HepG2 (cell line): Measurements from ENCODE around the gene GRK5. TPM values are rescaled to one million over a fixed set of nuclear protein-coding genes. Genes with fewer than 3 reads are reported as not detected.

Experiments
- ATAC-seq: fragments of 200-7000 bp; cut with Tn5 transposase; 3 replicates; pipeline ENCODE4 v1.9.1; 2020; ENCODE audit warnings: mild to moderate bottlenecking, moderate library complexity
- BruUV-seq: library from RNA; stranded (reverse); fragments of 400-500 nt; replicated peaks from 2 replicates; lab custom pipeline; 2021; lab: Mats Ljungman, UMichigan
- CTCF ChIA-PET: fragments of 300-600 bp; formaldehyde crosslinking; extraction: SDS; loops from one replicate; lab custom pipeline; 2021; ENCODE audit warnings: low total read pairs, inconsistent platforms, low intra/inter-chr PET ratio; lab: Yijun Ruan, JAX
- POLR2A ChIA-PET: fragments of 350-600 bp; sonication (Branson Sonifier 250); formaldehyde crosslinking; loops from one replicate; lab custom pipeline; 2020; ENCODE audit warnings: antibody characterized with exemption, inconsistent platforms; lab: Yijun Ruan, JAX
- DNase-seq: peaks from one replicate; pipeline ENCODE4 v3.0.0-alpha.2; 2015; ENCODE audit warnings: low spot score
- FAIRE-seq: peaks from 3 replicates; lab custom pipeline; 2011; peaks lifted over from hg19 to GRCh38; lab: Jason Lieb, UNC
- H2AFZ ChIP-seq: one replicate; pipeline ENCODE4 v1.6.1; 2011; ENCODE audit warnings: low read length, inconsistent platforms
- H3K27ac ChIP-seq: fragments of 300-600 bp; 3 replicates; pipeline ENCODE4 v1.8.0; 2011; ENCODE audit warnings: mixed run types, mild to moderate bottlenecking, mixed read lengths, low read length, inconsistent platforms; ENCODE audit not compliant: insufficient read depth; ENCODE audit errors: extremely low read length
- H3K27me3 ChIP-seq, 2 experiments: fragments of 200-600 bp in 1 of 2; 2 replicates in 1 of 2; 3 replicates in 1 of 2; pipeline versions ENCODE4 v1.6.0 to v1.8.0; 2011; ENCODE audit warnings: low read length in 2 of 2, mild to moderate bottlenecking in 2 of 2, moderate library complexity in 2 of 2, inconsistent platforms in 1 of 2; ENCODE audit not compliant: insufficient read depth in 2 of 2, control insufficient read depth in 1 of 2
- H3K36me3 ChIP-seq, 2 experiments: fragments of 200-600 bp in 1 of 2; replicated peaks in 1 of 2; 2 replicates in 1 of 2; 3 replicates in 1 of 2; pipeline versions ENCODE4 v1.5.1 to v1.8.0; 2011; ENCODE audit warnings: low read length in 2 of 2, inconsistent platforms in 1 of 2; ENCODE audit not compliant: insufficient read depth in 2 of 2, control insufficient read depth in 1 of 2
- H3K4me1 ChIP-seq: 2 replicates; pipeline ENCODE4 v1.5.1; 2012; ENCODE audit warnings: low read length, inconsistent platforms; ENCODE audit not compliant: insufficient read depth
- H3K4me2 ChIP-seq: 2 replicates; pipeline ENCODE4 v1.6.0; 2011; ENCODE audit warnings: low read depth, low read length, inconsistent platforms
- H3K4me3 ChIP-seq, 3 experiments: fragments of 200-600 bp in 1 of 3; sonication (generic), shearing (Covaris generic) in 1 of 3; replicated peaks in 1 of 3; 2 replicates each; pipeline ENCODE4 v1.5.1; 2011 to 2016; ENCODE audit warnings: low read length in 3 of 3, inconsistent platforms in 2 of 3, low read depth in 2 of 3, mild to moderate bottlenecking in 2 of 3, control low read depth in 1 of 3, mixed read lengths in 1 of 3; ENCODE audit not compliant: insufficient read depth in 1 of 3
- H3K79me2 ChIP-seq: one replicate; pipeline ENCODE4 v1.6.1; 2011; ENCODE audit warnings: low read length, inconsistent platforms; ENCODE audit not compliant: insufficient read depth
- H3K9ac ChIP-seq: 2 replicates; pipeline ENCODE4 v1.6.0; 2011; ENCODE audit warnings: mild to moderate bottlenecking, low read depth, low read length, inconsistent platforms; ENCODE audit not compliant: insufficient read depth
- H3K9me3 ChIP-seq: 2 replicates; pipeline ENCODE4 v1.5.1; 2012; ENCODE audit warnings: mild to moderate bottlenecking, low read length
- H4K20me1 ChIP-seq: 2 replicates; pipeline ENCODE4 v1.6.0; 2011; ENCODE audit warnings: inconsistent platforms, mild to moderate bottlenecking, low read length, moderate library complexity; ENCODE audit not compliant: insufficient read depth
- ARID2 ChIP-seq: sonication (generic); formaldehyde crosslinking; IDR thresholded peaks from 2 replicates; pipeline ENCODE4 v1.8.1; 2022; ENCODE audit warnings: mild to moderate bottlenecking, missing genetic modification reagents, borderline replicate concordance
- ATAD3A ChIP-seq: sonication (generic); formaldehyde crosslinking; IDR thresholded peaks from 2 replicates; pipeline ENCODE4 v1.4.0; 2020; ENCODE audit warnings: missing genetic modification reagents
- KLF11 ChIP-seq: IDR thresholded peaks from 2 replicates; pipeline ENCODE4 v1.6.1; 2016; ENCODE audit warnings: missing compliant biosample characterization
- ZNF546 ChIP-seq: sonication (generic); formaldehyde crosslinking; conservative IDR thresholded peaks from 2 replicates; pipeline ENCODE4 v1.8.1; 2023; ENCODE audit warnings: mild to moderate bottlenecking, missing genetic modification reagents
- ZNF761 ChIP-seq: sonication (generic); formaldehyde crosslinking; conservative IDR thresholded peaks from 2 replicates; pipeline ENCODE4 v1.4.0; 2020; ENCODE audit warnings: mild to moderate bottlenecking, missing genetic modification reagents
- ZNF768 ChIP-seq: sonication (generic); formaldehyde crosslinking; IDR thresholded peaks from 2 replicates; pipeline ENCODE4 v1.4.0; 2020; ENCODE audit warnings: missing genetic modification reagents
- ZNF782 ChIP-seq: sonication (generic); formaldehyde crosslinking; IDR thresholded peaks from 2 replicates; pipeline ENCODE4 v1.4.0; 2020; ENCODE audit warnings: missing genetic modification reagents, mild to moderate bottlenecking, borderline replicate concordance
- WGBS: methylation state at CpG from one replicate; pipeline ENCODE4 v1.1.6; 2017; ENCODE audit warnings: low lambda C conversion rate; 5-methylcytosine and 5-hydroxymethylcytosine counted together
- in situ Hi-C: cut with HindIII; loops from 2 replicates; pipeline ENCODE4 v1.10.0; 2017; ENCODE audit warnings: low pct_unique_long_range_greater_than_20kb; ENCODE audit not compliant: extremely low pct_ligation_motif_present
- intact Hi-C: fragments of 100-400 bp; cut with micrococcal nuclease; formaldehyde crosslinking; loops from one replicate; pipeline ENCODE4 v1.10.0; 2022; ENCODE audit not compliant: unreplicated experiment
- polyA plus RNA-seq, 8 experiments: library from polyadenylated mRNA; depleted of rRNA in 3 of 8; stranded (reverse) in 7 of 8; unstranded in 1 of 8; fragments of >200 nt; fragmentation: Illumina TruSeq in 4 of 8; extraction: Trizol in 4 of 8; gene quantifications; 2 replicates each; pipeline versions ENCODE4 v1.2.1 to v1.2.3, GENCODE V29; 2011 to 2016; ENCODE audit warnings: low read depth in 4 of 8, missing spikeins in 1 of 8, mixed read lengths in 1 of 8; ENCODE audit not compliant: insufficient read depth in 1 of 8
- total RNA-seq, 5 experiments: library from RNA; depleted of rRNA; stranded (reverse); fragments of >200 nt; fragmentation: Illumina TruSeq; extraction: Trizol; gene quantifications; 2 replicates each; pipeline ENCODE4 v1.2.3, GENCODE V29; 2016; ENCODE audit warnings: low read depth in 1 of 5

GRK5 gene
- total and polyA plus RNA-seq, 2 of the 13 experiments (the other 11 are each of a cell fraction or from before 2014, with no cell fraction given) = 10.4 to 12.6 TPM

DNA sequence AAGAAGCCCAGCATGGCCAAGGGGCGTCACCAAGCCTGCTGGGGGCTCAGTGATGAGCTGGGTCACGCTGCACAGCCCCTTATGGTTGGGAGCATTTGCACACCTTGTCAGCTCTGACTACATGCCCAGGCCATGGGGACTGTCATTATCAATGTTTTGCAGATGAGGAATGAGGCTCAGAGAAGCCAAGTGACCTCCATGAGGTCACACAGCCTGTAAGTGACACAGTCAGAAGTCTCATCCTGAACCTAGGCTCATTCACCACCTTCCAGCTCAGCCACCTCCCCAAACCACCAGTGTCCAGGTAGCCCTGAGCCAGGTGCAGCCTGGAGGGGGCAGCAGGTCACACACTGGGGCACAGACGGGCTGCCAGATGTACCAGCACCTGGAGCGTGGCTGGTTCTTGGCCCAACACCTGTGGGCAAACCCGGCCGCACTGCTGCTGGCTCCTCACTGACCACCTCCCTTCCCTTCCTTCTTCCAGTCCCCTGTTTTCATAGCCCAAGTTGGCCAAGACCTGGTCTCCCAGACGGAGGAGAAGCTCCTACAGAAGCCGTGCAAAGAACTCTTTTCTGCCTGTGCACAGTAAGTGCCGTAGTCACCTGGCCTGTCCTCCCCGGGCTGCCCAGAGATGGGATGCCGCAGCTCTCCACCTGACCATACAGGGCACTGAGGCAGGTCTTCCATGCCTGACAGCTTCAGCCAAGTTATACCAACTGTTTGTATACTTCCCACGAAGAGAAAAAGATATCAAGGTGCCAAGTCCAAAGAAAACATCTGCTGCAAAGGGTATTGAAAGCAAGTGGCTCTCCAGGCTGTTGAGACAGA lies 215.5 kb downstream of the GRK5 start:
- Histone ChIP-seq H3K27ac (no peak overlapping the region), H3K36me3 (peaks cover 8 to 24% of the 10 kb centered on the region in 2 experiments; a peak in 3 of 5 replicates), H4K20me1 (no peaks in the 10 kb centered on the region), H3K9me3 (no peaks in the 10 kb centered on the region), H3K4me2 (no peak overlapping the region), H3K79me2 (no peaks in the 10 kb centered on the region), H2AFZ (no peak overlapping the region), H3K9ac (no peak overlapping the region), H3K4me3 (no peak overlapping the region), H3K27me3 (no peaks in the 10 kb centered on the region), H3K4me1 (no peaks in the 10 kb centered on the region)
- in situ Hi-C loops (no loop called here), intact Hi-C loops (no loop called here)
- DNase-seq (no peak), FAIRE-seq (no peak), ATAC-seq (no peak)
- no TSS peak for BruUV-seq
- ChIA-PET CTCF (no interaction called here), POLR2A (no interaction called here)
- TF ChIP-seq ZNF761 (CRISPR knock-in tag) = no peak
- peak; percentile 89 for TF ChIP-seq ZNF768 (CRISPR knock-in tag)
- no peak for TF ChIP-seq ZNF782 (CRISPR knock-in tag)
- no peak for TF ChIP-seq ZNF546 (CRISPR knock-in tag)
- no peak for TF ChIP-seq ATAD3A
- no peak for TF ChIP-seq ARID2 (CRISPR knock-in tag)
- WGBS = 91% methylated on average over 10 of the region's 12 CpGs

DNA sequence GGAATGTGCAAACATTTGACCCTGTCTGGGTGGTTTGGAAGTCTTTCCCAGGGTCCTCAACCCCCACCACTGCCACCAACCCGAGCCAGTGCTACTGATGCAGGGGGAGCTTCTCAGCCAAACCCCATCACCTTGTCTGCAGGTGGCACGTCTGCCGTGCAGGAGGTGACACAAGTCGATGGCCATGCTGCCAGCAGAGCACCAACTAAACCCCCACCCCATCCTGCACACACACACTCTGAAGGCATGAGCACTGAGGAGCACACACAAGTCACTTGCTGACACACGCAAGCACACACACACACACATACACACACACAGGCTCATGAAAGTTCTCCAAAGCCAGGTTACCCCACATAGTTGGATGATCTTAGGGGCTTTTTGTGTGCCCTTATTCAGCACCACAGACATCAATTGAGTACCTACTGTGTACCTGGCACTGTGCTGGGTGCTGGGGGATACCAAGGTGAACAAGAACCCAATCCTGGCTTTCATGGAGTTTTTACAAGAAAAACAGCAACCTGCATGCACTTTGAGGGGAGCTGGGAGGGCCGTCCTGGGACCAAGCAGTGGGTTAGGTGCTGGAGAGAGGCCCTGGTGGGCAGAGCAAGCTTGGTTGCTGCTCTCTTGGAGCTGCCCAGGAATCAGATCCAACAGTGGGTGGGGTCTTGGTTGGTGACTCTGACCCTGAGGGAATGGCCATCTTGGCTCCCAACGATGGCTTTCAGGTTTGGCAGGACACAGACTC lies 216.3 kb downstream of the GRK5 start:
- no peak overlapping the region for H3K27ac ChIP-seq
- DNase-seq (no peak), FAIRE-seq (no peak), ATAC-seq (no peak)
- no peak overlapping the region for H3K4me2 ChIP-seq
- in situ Hi-C loops (no loop called here), intact Hi-C loops (no loop called here)
- no TSS peak for BruUV-seq
- H4K20me1 ChIP-seq = no peaks in the 10 kb centered on the region
- TF ChIP-seq KLF11 (CRISPR knock-in tag) = no peak
- H3K27me3 ChIP-seq = no peaks in the 10 kb centered on the region
- ChIA-PET POLR2A (no interaction called here), CTCF (no interaction called here)
- H3K36me3 ChIP-seq = peaks cover 8 to 32% of the 10 kb centered on the region in 2 experiments; a peak in 4 of 5 replicates
- no peak overlapping the region for H2AFZ ChIP-seq
- WGBS = 98% methylated on average over 6 of the region's 7 CpGs
- H3K4me3 ChIP-seq = no peak overlapping the region
- H3K4me1 ChIP-seq = no peaks in the 10 kb centered on the region
- H3K9me3 ChIP-seq = no peaks in the 10 kb centered on the region
- H3K79me2 ChIP-seq = no peaks in the 10 kb centered on the region
- no peak overlapping the region for H3K9ac ChIP-seq
